GM19023 (cell line): ENCODE data around the gene ZNF598.
"Not testable (repeated sequence)": the region's sequence is repeated elsewhere in the genome, so short reads cannot be mapped to it uniquely, and the experiment has no call there.

Experiments used
- ATAC-seq: cut with Tn5 transposase; IDR thresholded peaks from one replicate; pipeline ENCODE4 v1.9.1; 2021; ENCODE audit warnings: mild to moderate bottlenecking, moderate library complexity; ENCODE audit not compliant: unreplicated experiment

ZNF598 gene

GRCh38 chr16:2028620-2029220, 19.1 kb upstream of the ZNF598 start:
- no peak for ATAC-seq

- ATAC-seq = no peak
These were observed 18.5 kb upstream of the ZNF598 start for GRCh38 chr16:2028146-2028545.

- ATAC-seq = no peak
These were observed 17.7 kb upstream of the ZNF598 start for GRCh38 chr16:2027024-2028010.

- ATAC-seq = no peak
These were observed 16.9 kb upstream of the ZNF598 start, which contains the start of gene NHERF2 for GRCh38 chr16:2026461-2027023. NHERF2 (plus strand) TSS chr16:2026902; CDS start chr16:2027006, 104 bp downstream.

- no peak for ATAC-seq
These were observed 16.3 kb upstream of the ZNF598 start for GRCh38 chr16:2025878-2026460.

- no peak for ATAC-seq
These were observed 15.6 kb upstream of the ZNF598 start for GRCh38 chr16:2025251-2025650.

GRCh38 chr16:2024032-2024420, 14.4 kb upstream of the ZNF598 start:
- no peak for ATAC-seq

GRCh38 chr16:2023092-2024031, 13.7 kb upstream of the ZNF598 start:
- peak; percentile 66 for ATAC-seq

- ATAC-seq = peak; percentile 7
These were observed 13.1 kb upstream of the ZNF598 start for GRCh38 chr16:2022723-2023091.

- ATAC-seq = no peak
These were observed 10.6 kb upstream of the ZNF598 start for GRCh38 chr16:2019921-2020831.

GRCh38 chr16:2019518-2019920, 9.9 kb upstream of the ZNF598 start, which contains the start of gene NPW:
NPW (plus strand) TSS chr16:2019785.
- no peak for ATAC-seq

GRCh38 chr16:2016407-2016922, 6.8 kb upstream of the ZNF598 start:
- no peak for ATAC-seq

GRCh38 chr16:2015947-2016208, 6.3 kb upstream of the ZNF598 start:
- ATAC-seq = no peak

- ATAC-seq = no peak
These were observed 5.7 kb upstream of the ZNF598 start for GRCh38 chr16:2015117-2015946.

- ATAC-seq = no peak
These were observed 3.9 kb upstream of the ZNF598 start for GRCh38 chr16:2013527-2013926.

- not testable (repeated sequence) for ATAC-seq
These were observed 2.1 kb upstream of the ZNF598 start for GRCh38 chr16:2011726-2012125.

- peak; percentile 31 for ATAC-seq
These were observed 383 bp downstream of the ZNF598 start for GRCh38 chr16:2009164-2009711.

- peak; percentile 2 for ATAC-seq
These were observed 924 bp downstream of the ZNF598 start for GRCh38 chr16:2008631-2009163.
